ENCODE data around the gene FEZ2.

Gene FEZ2, protein sequence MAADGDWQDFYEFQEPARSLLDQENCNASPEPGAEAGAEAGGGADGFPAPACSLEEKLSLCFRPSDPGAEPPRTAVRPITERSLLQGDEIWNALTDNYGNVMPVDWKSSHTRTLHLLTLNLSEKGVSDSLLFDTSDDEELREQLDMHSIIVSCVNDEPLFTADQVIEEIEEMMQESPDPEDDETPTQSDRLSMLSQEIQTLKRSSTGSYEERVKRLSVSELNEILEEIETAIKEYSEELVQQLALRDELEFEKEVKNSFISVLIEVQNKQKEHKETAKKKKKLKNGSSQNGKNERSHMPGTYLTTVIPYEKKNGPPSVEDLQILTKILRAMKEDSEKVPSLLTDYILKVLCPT

DNA sequence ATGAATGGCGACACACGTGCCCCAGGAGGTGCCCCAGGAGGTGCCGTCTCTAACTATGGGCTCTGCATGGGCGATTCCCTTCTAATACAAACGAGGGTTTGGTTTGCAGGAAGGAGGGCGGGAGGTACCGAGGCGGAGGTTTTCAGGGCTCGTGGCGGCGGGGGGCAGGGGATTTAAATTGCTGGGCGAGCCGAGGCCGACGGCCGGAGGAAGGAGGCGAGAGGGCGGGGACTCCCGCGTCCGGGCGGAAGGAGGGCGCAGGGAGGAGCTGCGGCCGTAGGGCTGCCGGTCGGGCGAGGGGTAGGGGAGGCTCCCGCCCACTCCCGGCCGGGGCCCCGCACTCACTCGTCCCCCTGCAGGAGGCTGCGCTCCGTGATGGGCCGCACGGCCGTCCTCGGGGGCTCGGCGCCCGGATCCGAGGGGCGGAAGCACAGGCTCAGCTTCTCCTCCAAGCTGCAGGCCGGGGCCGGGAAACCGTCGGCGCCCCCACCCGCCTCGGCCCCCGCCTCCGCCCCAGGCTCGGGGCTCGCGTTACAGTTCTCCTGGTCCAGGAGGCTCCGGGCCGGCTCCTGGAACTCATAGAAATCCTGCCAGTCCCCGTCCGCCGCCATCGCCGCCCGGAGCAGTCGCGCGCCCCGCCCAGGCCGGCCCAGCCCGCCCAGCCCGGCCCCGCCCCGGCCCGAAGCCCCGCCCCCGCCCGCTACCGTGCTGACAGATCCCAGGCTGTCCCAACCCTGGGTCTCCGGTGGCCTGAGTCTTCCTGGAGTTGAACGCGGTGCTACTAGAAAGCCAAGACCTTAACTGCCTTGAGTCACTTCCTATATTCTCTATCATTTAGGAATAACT lies at the start of gene FEZ2:
Gene FEZ2 (minus strand): TSS at position 637 of the 846 bp plus-strand sequence. CDS start 26 bp downstream, at position 611.
- TF ChIP-seq, protein P1, sequence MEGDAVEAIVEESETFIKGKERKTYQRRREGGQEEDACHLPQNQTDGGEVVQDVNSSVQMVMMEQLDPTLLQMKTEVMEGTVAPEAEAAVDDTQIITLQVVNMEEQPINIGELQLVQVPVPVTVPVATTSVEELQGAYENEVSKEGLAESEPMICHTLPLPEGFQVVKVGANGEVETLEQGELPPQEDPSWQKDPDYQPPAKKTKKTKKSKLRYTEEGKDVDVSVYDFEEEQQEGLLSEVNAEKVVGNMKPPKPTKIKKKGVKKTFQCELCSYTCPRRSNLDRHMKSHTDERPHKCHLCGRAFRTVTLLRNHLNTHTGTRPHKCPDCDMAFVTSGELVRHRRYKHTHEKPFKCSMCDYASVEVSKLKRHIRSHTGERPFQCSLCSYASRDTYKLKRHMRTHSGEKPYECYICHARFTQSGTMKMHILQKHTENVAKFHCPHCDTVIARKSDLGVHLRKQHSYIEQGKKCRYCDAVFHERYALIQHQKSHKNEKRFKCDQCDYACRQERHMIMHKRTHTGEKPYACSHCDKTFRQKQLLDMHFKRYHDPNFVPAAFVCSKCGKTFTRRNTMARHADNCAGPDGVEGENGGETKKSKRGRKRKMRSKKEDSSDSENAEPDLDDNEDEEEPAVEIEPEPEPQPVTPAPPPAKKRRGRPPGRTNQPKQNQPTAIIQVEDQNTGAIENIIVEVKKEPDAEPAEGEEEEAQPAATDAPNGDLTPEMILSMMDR (IDR thresholded peaks at IDR 0.05) = no peak
- peak within 1 kb of the TSS; percentile 74 for H3K27ac ChIP-seq
- H3K79me2 ChIP-seq = peaks cover 15% of the 10 kb centered on the region
- H3K9me3 ChIP-seq (ENCODE audit: control insufficient read depth, low read length) = no peaks in the 10 kb centered on the region
- no peaks in the 10 kb centered on the region for H3K27me3 ChIP-seq (ENCODE audit: control insufficient read depth, insufficient read depth, low read length)
- peak within 1 kb of the TSS; percentile 77 for H3K4me2 ChIP-seq (ENCODE audit: low read length)
- peaks cover 12% of the 10 kb centered on the region for H3K4me1 ChIP-seq
- no peaks in the 10 kb centered on the region for H3K36me3 ChIP-seq (ENCODE audit: control insufficient read depth, insufficient read depth, low read length)
- peak within 1 kb of the TSS; percentile 72 for H3K4me3 ChIP-seq (ENCODE audit: low read depth, low read length)
- peak within 1 kb of the TSS; percentile 95 for H2AFZ ChIP-seq
- H3K9ac ChIP-seq = peak within 1 kb of the TSS; percentile 11

DNA sequence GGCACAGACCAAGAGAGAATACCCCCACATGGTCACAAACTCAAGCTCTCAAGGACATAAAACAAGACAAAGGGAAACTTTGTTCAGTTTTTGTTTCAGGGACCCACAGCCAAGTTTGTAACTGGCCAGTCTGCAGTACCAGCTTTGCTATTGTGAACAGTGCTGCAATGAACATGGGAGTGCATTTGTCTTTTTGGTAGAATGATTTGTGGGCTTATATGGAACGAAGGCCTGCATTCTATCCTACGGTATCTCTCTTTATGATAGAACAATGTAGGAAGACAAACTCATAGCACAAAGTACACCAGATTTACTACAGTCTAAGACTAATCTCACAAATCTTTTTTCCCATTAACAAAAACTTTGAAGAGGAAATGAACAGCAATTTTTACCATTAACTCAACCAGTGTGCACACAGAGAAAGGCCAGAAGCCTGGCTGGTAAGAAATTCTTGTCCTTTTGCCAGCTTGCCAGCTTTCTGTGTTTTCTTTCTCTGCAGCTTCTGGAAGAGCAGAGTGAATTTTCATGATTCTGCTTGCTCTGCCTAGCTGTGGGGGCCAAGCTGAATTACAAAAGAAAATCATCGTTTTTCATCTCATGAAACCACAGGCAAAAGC lies 37.1 kb upstream of the FEZ2 start:
- no peak overlapping the region for H3K27ac ChIP-seq
- no peaks in the 10 kb centered on the region for H3K79me2 ChIP-seq
- no peak overlapping the region for H3K4me2 ChIP-seq (ENCODE audit: low read length)
- no peaks in the 10 kb centered on the region for H3K4me1 ChIP-seq
- no peak overlapping the region for H2AFZ ChIP-seq
- no peak overlapping the region for H3K9ac ChIP-seq
- no peaks in the 10 kb centered on the region for H3K9me3 ChIP-seq (ENCODE audit: control insufficient read depth, low read length)
- TF ChIP-seq, protein P1 (IDR thresholded peaks at IDR 0.05) = no peak
- no peak overlapping the region for H3K4me3 ChIP-seq (ENCODE audit: low read depth, low read length)
- H3K36me3 ChIP-seq (ENCODE audit: control insufficient read depth, insufficient read depth, low read length) = no peaks in the 10 kb centered on the region
- no peaks in the 10 kb centered on the region for H3K27me3 ChIP-seq (ENCODE audit: control insufficient read depth, insufficient read depth, low read length)

DNA sequence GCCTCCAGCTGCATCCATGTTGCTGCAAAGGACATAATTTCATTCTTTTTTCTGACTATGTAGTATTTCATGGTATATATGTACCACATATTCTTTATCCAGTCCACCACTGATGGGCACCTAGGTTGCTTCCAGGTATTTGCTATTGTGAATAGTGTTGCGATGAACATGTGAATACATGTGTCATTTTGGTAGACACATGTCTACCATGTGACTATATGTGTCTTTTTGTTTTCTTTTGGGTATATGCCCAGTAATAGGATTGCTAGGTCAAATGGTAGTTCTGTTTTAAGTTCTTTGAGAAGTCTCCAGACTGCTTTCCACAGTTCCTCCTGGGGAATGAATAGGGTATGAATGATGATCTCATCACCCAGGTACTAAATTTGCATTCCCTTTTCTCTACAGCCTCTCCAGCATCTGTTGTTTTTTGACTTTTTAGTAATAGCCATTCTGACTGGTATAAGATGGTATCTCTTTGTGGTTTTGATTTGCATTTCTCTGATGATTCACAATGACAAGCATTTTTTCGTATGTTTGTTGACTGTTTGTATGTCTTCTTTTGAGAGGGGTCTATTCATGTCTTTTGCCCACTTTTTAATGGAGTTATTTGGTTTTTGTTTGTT lies 35.6 kb upstream of the FEZ2 start:
- H3K27me3 ChIP-seq (ENCODE audit: control insufficient read depth, insufficient read depth, low read length) = no peaks in the 10 kb centered on the region
- no peak overlapping the region for H3K4me3 ChIP-seq (ENCODE audit: low read depth, low read length)
- TF ChIP-seq, protein P1 (IDR thresholded peaks at IDR 0.05) = no peak
- no peaks in the 10 kb centered on the region for H3K36me3 ChIP-seq (ENCODE audit: control insufficient read depth, insufficient read depth, low read length)
- H3K4me2 ChIP-seq (ENCODE audit: low read length) = no peak overlapping the region
- no peak overlapping the region for H3K27ac ChIP-seq
- H3K9ac ChIP-seq = no peak overlapping the region
- H3K9me3 ChIP-seq (ENCODE audit: control insufficient read depth, low read length) = no peaks in the 10 kb centered on the region
- H3K79me2 ChIP-seq = no peaks in the 10 kb centered on the region
- H2AFZ ChIP-seq = no peak overlapping the region
- no peaks in the 10 kb centered on the region for H3K4me1 ChIP-seq

DNA sequence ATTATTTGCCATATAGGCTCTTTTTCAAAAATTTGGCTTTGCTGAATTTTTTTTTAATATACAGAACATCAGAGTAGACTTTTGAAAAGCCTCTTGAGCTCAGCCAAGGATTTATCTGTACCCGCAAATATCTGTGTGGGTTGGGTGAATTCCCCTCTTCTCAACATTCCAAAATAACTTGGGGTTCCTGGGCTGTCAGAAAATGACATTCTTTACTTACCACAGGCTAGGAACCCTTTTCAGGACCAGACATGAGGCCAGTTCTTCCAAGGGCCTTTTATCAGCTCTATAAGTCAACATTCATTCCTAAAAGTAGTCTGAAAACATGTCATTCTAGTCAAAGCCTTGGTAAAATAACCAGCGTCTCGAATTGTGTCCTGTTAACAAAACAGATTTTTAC lies 28.8 kb upstream of the FEZ2 start:
- Histone ChIP-seq H3K27me3 (ENCODE audit: control insufficient read depth, insufficient read depth, low read length) (no peaks in the 10 kb centered on the region), H3K4me3 (ENCODE audit: low read depth, low read length) (no peak overlapping the region), H3K4me2 (ENCODE audit: low read length) (no peak overlapping the region), H3K4me1 (no peaks in the 10 kb centered on the region), H3K9me3 (ENCODE audit: control insufficient read depth, low read length) (no peaks in the 10 kb centered on the region), H3K36me3 (ENCODE audit: control insufficient read depth, insufficient read depth, low read length) (no peaks in the 10 kb centered on the region), H2AFZ (no peak overlapping the region), H3K9ac (no peak overlapping the region), H3K79me2 (no peaks in the 10 kb centered on the region), H3K27ac (no peak overlapping the region)
- TF ChIP-seq, protein P1 (IDR thresholded peaks at IDR 0.05) = no peak

Measured in parathyroid adenoma (tissue), 2 donors.